HG03196 (cell line): ENCODE measurements around the gene PCBP3.
"Not testable (repeated sequence)": the region's sequence is repeated elsewhere in the genome, so short reads cannot be mapped to it uniquely, and the experiment has no call there.

Experiments
- ATAC-seq: cut with Tn5 transposase; IDR thresholded peaks from one replicate; pipeline ENCODE4 v1.9.1; 2021; ENCODE audit not compliant: unreplicated experiment

Gene PCBP3

DNA sequence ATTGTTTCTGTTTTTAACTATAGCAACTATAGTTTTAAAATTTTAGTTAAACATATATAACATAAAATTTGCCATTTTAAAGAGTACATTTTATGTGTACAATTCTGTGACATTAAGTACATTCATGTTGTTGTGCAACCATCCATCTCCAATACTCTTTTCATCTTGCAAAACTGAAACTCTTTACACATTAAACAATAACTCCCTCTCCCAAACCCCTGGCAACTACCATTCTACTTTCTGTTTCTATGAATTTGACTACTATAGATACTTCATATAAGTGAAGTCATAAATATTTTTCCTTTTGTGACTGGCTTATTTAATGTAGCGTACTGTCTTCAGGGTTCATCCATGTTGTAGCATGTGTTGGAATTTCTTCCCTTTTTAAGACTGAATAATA lies 25.9 kb downstream of the PCBP3 start:
- ATAC-seq, result no peak

DNA sequence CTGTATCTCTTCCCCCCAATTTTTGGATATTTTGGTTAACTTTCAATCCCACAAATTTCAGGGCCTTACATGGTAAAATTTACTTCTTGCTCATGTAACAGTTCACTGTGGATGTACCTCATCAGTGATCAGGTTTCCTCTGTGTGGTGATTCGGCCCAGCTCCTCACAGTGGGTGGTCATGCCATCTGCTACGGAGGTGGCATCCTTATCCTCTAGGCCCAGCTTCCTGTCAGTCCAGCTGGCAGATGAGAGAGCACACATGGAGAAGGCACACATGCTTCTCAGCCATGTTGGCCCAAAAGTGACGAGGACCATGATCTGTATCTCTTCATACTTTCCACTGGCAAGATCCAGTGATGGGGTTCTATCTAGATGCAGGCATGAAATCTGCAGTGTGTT lies 27.2 kb downstream of the PCBP3 start:
- ATAC-seq, result no peak

DNA sequence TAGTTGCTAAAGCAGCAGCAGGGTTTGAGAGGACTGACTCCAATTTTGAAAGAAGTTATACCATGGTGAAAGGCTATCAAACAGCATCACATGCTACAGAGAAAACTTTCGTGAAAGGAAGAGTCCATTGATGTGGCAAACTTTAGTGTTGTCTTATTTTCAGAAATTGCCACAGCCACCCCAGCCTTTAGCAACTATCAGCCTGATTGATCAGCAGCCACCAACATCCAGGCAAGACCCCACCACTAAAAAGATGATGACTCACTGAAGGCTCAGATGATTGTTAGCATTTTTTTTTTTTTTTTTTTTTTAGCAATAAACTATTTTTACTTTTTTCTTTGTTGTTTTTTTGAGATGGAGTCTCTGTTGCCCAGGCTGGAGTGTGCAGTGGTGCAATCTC lies 35.3 kb downstream of the PCBP3 start:
- not testable (repeated sequence) for ATAC-seq

DNA sequence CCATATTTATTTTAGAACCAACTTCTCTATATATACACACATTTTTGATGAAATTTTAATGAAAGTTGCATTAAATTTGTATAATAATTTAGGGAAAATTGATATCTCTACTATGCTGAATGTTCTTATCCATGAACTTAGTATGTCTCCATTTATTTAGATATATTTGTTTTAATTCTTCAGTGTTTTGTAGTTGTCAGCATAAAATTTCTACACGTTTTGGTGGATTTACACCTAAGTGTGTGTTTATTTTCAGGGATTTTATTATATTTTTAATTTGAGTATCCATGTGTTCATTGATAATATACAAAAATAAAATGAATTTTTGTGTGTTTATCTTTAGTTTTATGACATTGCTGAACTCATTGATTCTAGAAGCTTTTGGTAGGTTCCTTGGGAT lies 36.7 kb downstream of the PCBP3 start:
- ATAC-seq, result no peak

DNA sequence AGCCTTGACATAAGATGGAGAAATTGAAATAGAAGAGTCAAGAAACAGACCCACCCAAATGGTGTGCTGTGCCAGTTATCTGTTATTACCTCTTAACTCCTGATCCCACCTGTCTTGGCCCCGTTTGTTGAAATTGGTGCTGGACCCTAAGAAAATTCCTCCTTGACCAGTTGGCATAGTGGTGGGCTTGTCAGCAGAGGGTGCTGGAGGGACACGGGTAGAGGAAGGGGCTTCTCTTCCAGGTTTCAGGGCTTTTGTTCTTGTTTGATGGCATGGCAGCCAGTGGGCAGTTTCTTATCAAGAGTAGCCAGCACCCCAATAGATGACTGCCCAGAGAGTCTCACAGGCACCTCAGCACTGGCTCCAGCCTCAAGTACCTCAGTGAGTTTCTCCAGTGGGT lies 51.6 kb downstream of the PCBP3 start:
- no peak for ATAC-seq

DNA sequence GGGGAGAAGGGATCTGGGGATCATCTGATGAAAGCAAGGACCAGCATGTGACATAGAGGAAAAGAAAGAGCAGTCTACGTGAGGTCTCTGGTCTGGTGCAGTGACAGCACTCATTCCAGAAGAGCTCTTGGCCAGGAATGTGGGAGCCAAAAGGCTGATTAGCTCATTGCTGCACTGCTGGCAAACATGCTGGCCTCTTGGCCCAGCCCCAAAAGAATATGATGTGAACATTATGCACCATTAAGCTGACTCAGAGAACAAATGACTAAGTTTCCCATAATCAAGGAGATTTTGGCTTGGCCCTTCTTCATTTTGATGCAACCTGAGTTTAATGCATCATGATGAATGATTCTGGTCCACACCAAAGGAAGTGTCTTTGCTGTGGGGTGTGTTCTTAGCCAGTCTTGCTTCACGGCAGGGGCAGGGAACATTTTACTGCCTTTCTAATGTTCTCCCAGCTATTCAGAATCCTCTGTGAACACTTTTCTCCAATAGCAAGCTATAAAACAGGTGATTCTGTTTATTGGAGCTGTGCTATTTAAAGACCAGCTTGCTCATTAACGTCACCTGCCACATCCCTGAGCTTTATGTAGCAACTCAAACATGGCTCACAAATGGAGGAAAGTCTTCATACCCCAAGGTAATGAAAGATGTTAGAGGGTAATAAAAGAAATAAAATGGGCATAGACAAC lies 55.1 kb downstream of the PCBP3 start:
- ATAC-seq, result no peak

DNA sequence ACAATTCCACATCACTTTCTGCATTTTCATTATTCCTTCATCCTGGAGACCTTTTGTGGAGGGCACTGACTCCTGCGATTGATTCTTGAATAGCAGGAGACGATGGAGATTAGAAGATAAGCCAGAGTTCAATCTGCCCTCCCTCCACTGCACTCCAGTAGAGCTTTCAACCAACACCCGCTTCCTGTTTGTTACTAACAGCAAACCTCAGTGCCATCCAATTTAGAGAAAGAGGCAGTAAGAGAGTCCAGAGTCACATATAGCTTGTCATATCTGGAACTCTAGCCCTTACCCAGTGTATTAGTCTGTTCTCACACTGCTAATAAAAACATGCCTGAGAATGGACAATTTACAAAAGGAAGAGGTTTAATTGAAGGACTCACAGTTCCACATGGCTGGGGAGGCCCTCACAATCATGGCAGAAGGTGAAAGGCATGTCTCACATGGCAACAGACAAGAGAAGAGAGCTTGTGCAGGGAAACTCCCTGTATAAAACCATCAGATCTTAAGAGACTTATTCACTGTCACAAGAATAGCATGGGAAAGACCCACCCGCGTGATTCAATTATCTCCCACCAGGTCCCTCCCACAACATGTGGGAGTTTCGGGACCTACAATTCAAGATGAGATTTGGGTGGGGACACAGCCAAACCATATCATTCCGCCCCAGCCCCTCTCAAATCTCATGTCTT lies 55.9 kb downstream of the PCBP3 start:
- no peak for ATAC-seq

DNA sequence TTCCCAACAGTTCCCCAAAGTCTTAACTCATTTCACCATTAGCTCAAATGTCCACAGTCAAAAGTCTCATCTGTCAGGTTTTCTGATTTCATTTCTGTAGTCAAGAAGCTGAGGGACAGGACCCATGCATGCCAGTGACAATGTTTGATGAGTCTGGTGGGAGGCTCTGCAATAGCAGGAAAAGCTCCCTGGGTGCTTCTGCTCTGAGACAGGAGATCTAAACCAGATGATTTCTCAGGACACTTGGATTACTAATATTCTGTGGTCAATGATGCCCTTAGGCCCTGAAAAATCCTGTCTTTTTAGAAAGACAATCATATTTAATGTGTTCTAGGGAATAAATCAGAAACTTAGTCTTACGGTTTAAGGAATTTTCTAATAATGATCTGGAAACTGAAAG lies 56.4 kb downstream of the PCBP3 start:
- ATAC-seq, result no peak

DNA sequence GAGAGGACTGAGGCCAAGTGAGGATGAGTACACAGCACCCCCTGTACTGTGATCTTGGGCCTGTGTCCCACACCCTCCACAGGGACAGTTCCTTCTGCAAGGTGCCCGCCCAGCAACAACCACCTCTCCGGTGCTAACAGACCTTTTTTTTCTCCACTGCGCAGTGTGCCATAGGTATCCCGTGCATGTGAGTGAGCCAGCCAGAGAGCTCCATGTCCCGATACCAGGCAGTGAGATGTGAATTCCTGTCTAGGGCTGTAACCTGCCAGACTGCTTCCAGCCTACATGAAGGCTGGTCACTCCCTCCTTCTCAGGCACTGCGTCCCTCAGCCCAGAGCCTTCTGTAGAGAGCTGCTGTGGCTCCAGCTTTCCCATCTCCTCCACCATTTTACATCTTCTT lies 56.9 kb downstream of the PCBP3 start:
- no peak for ATAC-seq

DNA sequence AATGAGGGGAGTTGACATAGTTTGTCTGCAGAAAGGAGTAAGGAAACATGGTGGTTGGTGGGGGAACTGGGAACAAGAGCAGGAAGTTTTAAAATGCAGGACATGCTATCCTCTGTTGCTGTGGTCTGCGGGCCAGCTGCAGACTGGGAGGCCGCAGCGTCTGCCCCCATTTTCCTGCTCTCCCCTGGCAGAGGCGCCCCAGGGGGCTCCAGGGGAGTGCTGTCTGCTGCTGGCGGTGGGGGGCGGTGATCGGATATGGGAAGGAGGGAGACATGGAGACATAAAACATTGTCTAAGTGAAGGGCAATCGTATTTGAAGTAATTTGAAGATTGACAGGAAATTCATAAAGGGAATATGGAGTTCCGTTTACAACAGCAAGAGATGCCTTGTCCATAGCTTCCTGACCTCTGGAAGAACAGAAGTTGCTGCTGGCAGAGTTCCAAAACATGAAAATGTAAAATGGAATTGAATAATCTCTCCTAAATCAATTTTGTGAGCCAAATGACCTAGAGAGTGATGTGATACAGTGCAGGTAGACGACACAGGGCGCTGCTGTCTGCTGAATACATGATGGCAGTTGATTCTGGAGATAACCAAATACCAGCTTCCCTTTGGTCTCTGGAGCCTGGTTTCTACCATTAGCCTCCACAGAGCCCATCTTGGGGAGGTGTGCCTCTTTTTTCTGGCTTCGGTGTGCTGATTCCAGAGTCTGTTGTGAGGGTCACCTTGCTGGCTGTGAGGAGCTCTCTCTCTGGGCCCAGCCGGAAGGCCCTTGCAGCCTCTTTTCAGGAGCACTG lies 61.0 kb downstream of the PCBP3 start:
- no peak for ATAC-seq

DNA sequence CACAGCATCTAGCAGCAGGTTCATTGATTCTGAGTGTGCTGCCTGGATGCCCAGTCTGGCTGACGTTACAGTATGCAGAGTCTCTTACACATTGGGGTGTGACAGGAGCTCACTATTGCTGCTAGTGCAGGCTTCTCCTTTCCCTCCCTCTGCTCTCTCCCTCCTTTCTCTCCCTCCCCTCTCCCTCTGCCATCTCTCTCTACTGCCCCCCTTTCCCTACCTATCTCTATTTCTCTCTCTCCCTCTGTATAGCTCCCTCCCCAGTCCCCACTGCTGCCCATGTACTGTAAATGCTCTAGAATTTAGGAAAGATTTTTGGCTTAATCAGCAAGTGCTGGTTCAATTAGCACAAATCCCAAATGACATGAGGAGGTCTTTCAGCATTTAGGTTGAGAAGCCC lies 62.8 kb downstream of the PCBP3 start:
- ATAC-seq, result no peak

DNA sequence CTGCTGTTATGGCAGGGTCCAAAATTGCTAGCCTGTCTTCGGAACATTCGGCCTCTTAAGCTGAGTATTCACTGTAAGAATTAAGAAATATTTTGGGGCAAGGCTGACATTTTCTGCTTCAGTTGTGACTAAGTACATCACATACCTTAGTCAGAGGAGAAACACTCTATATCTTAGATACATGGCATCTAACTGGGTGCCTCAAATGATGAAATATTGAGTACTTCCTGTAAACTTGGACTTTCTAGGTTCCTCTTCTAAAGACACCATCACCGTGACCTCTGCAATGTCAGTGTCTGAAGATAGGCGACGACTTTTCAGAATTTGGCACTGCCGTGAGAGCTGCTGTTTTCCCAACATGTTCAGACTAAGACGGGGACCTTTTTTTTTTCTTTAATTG lies 65.6 kb downstream of the PCBP3 start:
- ATAC-seq, result no peak

DNA sequence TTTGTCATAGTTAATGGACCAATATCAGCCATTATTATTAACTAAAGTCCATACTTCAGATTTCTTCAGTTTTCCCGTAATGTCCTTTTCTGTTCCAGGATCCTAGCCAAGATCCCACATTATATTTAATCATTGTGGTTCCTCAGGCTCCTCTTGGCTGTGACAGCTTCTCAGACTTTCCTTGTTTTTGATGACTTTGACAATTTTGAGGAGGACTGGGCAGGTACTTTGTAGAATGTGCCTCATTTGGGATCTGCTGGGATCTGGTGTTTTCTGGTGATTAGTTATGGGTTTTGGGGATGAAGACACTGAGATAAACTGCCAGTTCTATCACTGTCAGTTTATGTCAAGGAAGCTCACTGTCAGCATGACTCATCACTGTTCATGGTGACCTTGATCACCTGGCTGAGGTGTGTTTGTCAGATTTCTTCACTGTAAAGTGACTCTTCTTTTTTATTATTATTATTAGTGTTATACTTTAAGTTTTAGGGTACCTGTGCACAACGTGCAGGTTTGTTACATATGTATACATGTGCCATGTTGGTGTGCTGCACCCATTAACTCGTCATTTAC lies 66.3 kb downstream of the PCBP3 start:
- ATAC-seq, result no peak

DNA sequence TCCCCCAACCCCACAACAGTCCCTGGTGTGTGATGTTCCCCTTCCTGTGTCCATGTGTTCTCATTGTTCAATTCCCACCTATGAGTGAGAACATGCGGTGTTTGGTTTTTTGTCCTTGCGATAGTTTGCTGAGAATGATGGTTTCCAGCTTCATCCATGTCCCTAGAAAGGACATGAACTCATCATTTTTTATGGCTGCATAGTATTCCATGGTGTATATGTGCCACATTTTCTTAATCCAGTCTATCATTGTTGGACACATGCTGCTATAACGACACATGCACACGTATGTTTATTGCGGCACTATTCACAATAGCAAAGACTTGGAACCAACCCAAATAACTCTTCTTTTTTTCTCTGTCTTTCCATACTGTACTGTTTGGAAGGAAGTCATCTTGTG lies 66.8 kb downstream of the PCBP3 start:
- ATAC-seq, result not testable (repeated sequence)

DNA sequence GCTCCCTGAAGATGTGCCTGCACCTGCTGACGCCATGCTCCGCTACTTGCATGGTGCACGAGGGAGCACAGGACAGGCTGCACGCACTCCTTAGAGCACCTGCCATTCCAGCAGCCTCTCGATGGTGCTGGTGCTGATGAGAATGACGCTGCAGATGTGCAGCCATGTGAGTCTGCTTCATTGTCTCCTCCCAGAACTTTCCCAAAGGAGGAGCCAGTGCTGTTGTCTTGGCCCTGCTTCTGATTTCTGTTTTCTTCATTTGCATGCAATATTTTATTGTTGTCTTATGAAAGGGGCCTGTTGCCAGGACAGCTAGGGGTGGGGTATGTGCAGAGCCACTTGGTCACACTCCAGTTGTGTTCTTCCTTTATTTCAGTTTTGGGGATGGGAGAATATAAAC lies 70.1 kb downstream of the PCBP3 start:
- no peak for ATAC-seq

DNA sequence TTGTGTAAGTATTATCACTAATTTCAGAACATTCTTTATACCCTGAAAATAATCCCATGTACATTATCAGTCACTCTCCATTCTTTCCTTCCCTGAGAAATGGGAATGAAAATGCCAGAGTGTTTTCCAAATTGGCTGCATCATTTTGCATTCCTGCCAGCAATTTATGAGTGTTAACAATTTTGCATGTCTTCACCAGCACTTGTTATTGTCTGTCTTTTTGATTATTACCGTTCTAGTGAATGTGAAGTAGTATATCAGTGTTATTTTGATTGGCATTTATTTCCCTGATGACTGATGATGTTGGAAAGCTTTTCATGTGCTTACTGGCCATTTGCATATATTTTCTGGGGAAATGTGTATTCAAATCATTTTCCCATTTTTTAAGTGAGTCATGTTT lies 71.9 kb downstream of the PCBP3 start:
- ATAC-seq, result no peak

DNA sequence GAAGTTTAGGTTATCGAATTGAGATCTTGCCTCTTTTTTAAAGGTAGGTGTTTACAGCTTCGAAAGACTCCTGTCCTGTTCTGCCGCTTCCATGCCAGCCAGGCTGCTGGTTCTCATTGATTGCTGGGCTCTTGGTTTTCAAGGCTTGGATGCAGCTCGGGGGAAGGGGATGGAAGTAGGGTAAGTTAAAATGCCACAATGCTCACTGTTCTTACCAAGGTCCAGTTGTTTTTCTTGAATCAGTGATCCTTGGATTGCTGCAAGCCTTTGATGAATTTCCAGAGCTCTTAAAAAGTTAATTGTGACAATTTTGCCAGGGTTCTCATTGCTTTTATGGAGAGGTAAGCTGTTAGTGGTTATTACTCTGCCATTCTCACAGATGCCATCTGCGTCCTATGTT lies 74.9 kb downstream of the PCBP3 start:
- no peak for ATAC-seq

DNA sequence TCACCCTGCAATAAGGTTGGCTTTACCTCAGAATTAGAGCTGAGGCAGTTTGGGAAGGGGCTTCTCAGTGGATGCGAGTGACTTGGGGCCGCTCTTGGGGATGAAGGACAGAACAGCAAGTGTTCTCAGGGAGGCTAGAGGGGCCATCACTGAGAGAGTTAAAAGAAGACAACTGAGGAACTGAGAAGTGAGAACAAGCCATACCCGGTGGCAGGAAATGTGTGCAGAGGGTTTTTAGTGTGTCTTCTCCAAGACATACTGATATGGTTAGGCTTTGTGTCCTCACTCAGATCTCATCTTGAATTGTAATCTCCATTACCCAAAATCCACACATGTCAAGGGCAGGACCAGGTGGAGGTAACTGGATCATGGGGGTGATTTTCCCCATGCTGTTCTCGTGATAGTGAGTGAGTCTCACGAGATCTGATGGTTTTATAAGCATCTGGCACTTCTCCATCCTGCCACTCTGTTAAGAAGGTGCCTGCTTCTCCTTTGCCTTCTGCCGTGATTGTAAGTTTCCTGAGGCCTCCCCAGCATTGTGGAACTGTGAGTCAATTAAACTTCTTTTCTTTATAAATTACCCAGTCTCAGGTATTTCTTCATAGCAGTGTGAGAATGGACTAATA lies 75.8 kb downstream of the PCBP3 start:
- no peak for ATAC-seq

DNA sequence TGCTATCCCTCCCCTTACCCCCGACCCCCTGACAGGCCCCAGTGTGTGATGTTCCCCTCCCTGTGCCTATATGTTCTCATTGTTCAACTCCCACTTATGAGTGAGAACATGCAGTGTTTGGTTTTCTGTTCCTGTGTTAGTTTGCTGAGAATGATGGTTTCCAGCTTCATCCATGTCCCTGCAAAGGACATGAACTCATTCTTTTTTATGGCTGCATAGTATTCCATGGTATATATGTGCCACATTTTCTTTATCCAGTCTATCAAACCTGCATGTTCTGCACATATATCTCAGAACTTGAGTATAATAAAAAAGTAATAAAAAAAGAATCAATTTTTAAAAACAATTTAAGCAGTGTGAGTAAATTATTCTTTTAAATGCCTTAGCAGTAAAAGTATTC lies 76.7 kb downstream of the PCBP3 start:
- ATAC-seq, result not testable (repeated sequence)

DNA sequence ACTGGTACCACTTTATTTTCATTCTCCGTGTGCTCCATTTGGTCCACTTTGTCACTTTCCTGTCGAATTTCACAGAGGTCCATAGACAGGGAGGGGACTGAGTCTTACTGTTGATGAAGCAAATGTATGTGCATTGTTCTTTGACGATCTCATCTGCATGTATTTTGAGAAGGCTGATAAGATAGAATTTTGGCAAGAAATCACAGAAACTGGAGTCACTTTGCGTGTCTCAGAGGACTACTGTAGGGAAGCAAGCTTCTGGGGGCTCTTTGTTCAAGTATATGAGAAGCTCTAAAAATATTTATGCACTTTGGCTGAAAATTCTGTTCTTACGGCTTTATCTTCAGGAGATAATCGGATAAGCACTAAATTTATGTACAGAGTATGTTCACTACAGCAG lies 78.1 kb downstream of the PCBP3 start:
- ATAC-seq, result no peak
